HL-60 (cell line): Measurements from ENCODE around the gene ATXN7L1.

Source experiments
- GABPA ChIP-seq: IDR thresholded peaks from 2 replicates; pipeline ENCODE4 v1.6.1; 2012; ENCODE audit warnings: low read depth
- POLR2AphosphoS5 ChIP-seq: IDR thresholded peaks from 2 replicates; pipeline ENCODE4 v1.6.1; 2012; ENCODE audit warnings: low read depth
- SPI1 ChIP-seq: IDR thresholded peaks from 2 replicates; pipeline ENCODE4 v1.6.1; 2012; ENCODE audit warnings: low read depth, mild to moderate bottlenecking, borderline replicate concordance
- TF ChIP-seq, protein P1 (sequence below): IDR thresholded peaks from one replicate; pipeline ENCODE4 v1.5.1; 2011; ENCODE audit warnings: low read length, control low read depth, inconsistent platforms; ENCODE audit not compliant: insufficient read depth
- TF ChIP-seq, protein P2 (sequence below): IDR thresholded peaks from 2 replicates; pipeline ENCODE4 v1.6.1; 2012; ENCODE audit warnings: low read depth; ENCODE audit not compliant: insufficient replicate concordance

DNA sequence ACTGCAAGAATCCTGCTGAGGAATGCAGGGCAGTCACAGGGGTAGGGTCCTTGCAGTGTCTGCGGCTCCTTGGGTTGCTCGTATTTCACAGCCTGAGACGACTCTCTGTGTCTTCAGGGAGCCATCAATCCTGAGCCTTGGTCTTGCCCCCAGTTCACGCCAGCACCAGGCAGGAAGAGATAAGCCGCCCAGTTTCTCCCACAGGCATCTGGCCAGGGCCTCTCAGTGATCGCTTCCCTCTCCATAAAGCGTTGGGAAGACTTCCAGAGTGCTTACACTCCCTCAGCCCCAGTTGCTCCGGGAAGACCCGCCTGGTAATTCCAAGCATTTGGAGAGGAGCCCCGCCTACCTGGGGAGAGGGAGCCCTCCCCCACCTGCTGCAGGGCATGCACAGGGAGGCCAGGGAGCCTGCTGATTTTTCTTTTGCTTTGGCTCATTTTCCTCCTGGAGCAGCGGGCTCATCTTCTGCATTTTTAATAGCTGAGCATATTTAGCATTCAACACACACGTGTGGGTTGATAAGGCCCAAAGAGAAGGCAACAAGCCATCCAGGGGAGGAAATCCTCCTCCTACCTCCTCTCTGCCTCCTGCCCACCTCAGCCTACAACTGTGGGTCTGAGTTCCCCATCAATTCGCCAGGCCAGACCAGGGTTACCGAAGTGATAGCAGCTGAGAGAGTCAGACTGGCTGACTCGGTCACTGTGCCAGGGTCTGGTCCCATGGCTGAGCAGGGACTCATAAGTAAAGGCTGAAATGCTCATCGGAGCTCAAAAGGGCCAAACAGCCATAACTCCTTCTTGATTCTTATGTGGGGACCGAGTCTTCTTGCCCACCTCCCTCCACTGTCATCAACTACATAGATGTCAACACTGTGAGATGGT, 220.7 kb downstream of the ATXN7L1 start:
- TF ChIP-seq, protein P1, sequence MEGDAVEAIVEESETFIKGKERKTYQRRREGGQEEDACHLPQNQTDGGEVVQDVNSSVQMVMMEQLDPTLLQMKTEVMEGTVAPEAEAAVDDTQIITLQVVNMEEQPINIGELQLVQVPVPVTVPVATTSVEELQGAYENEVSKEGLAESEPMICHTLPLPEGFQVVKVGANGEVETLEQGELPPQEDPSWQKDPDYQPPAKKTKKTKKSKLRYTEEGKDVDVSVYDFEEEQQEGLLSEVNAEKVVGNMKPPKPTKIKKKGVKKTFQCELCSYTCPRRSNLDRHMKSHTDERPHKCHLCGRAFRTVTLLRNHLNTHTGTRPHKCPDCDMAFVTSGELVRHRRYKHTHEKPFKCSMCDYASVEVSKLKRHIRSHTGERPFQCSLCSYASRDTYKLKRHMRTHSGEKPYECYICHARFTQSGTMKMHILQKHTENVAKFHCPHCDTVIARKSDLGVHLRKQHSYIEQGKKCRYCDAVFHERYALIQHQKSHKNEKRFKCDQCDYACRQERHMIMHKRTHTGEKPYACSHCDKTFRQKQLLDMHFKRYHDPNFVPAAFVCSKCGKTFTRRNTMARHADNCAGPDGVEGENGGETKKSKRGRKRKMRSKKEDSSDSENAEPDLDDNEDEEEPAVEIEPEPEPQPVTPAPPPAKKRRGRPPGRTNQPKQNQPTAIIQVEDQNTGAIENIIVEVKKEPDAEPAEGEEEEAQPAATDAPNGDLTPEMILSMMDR: no peak
- TF ChIP-seq, protein P2, sequence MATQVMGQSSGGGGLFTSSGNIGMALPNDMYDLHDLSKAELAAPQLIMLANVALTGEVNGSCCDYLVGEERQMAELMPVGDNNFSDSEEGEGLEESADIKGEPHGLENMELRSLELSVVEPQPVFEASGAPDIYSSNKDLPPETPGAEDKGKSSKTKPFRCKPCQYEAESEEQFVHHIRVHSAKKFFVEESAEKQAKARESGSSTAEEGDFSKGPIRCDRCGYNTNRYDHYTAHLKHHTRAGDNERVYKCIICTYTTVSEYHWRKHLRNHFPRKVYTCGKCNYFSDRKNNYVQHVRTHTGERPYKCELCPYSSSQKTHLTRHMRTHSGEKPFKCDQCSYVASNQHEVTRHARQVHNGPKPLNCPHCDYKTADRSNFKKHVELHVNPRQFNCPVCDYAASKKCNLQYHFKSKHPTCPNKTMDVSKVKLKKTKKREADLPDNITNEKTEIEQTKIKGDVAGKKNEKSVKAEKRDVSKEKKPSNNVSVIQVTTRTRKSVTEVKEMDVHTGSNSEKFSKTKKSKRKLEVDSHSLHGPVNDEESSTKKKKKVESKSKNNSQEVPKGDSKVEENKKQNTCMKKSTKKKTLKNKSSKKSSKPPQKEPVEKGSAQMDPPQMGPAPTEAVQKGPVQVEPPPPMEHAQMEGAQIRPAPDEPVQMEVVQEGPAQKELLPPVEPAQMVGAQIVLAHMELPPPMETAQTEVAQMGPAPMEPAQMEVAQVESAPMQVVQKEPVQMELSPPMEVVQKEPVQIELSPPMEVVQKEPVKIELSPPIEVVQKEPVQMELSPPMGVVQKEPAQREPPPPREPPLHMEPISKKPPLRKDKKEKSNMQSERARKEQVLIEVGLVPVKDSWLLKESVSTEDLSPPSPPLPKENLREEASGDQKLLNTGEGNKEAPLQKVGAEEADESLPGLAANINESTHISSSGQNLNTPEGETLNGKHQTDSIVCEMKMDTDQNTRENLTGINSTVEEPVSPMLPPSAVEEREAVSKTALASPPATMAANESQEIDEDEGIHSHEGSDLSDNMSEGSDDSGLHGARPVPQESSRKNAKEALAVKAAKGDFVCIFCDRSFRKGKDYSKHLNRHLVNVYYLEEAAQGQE: no peak
- TF ChIP-seq POLR2AphosphoS5 (no peak), GABPA (no peak), SPI1 (no peak)
